Stimulated activated CD8-positive, alpha-beta memory T cell treated with anti-CD3 and anti-CD28 coated beads, Interleukin-12 subunit alpha, Interleukin-12 subunit beta, amount 100 ng/mL, for 24 hours (primary cell): Measurements from ENCODE around the gene FLT4.

Experiments used
- DNase-seq: peaks from one replicate; pipeline ENCODE4 v3.0.0-alpha.2; 2020; ENCODE audit errors: extremely low read depth

Gene FLT4

DNA sequence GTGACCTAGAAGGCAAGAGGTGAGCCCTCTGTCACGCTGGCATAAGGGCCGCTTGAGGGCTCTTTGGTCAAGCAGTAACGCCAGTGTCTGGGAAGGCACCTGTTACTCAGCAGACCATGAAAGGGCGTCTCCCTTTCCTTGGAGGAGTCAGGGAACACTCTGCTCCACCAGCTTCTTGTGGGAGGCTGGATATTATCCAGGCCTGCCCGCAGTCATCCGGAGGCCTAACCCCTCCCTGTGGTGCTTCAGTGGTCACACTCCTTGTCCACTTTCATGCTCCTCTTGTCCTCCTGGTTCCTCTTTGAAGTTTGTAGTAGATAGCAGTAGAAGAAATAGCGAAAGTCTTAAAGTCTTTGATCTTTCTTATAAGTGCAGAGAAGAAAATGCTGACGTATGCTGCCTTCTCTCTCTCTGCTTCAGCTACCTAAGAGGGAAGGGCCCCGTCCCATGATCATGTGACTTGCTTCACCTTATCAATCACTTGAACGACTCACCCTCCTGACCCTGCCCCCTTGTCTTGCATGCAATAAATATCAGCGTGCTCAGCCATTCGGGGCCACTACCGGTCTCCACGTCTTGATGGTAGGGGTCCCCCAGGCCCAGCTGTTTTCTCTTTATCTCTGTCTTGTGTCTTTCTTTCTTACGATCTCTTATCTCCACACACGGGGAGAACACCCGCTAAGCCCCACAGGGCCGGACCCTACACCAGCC lies 41.4 kb downstream of the FLT4 start:
- no peak for DNase-seq

DNA sequence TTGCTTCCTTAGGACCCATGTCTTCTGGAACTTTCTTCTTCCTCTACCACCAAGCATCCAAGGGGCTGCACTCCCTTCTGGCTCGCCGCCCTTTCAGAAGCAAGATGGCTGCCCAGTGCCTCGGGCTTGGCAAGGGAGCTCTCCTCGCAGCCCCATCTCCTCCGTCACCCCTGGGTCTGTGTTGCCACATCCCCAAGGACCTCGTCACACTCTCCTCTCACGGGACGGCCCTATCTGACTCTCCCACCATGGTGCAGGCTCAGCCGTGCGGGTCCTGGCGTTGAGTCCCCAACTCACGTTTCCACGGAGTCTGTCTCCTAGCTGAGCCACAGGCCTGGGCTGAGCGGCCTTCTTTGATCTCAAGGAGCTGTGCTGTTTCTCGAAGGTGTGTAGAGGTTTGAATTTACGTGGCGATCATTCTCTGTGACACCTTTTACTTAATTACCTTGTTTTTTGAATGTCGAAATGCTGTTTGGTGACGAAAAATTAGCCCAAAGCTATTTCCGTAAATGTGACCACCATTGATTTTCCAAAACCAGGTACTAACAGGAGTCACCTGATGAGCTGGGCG lies 43.1 kb downstream of the FLT4 start:
- no peak for DNase-seq

DNA sequence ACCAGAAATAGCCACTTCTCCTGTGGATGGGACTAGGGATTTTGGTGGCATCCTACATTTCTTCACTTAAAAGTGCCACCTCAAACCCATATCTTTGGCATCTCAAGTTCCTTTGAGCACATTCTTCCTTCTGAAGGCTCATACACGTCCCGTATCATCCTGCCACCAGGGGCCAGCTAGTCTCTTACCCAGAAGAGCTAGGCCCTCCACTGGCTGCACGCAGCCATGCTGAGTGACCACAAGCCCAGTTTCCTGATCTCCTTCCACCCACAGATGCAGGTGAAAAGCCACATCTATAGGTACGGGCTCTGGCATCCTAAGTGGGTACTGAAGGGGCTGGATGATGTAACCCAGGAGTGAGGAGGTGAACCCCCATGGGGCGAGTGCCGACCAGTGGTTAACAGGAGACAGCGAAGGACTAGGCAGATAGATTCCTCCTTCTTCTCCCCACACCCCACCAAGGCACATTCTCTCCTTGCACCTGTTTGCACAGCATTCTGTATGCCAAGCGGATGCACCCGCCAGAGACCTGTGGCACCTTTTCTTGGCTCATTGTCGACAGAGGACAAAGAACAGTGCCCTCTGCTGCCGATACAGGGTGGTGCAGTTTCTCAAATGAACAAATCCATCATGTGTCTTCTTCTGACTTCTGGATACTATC lies 43.7 kb downstream of the FLT4 start:
- peak; percentile 27 for DNase-seq

DNA sequence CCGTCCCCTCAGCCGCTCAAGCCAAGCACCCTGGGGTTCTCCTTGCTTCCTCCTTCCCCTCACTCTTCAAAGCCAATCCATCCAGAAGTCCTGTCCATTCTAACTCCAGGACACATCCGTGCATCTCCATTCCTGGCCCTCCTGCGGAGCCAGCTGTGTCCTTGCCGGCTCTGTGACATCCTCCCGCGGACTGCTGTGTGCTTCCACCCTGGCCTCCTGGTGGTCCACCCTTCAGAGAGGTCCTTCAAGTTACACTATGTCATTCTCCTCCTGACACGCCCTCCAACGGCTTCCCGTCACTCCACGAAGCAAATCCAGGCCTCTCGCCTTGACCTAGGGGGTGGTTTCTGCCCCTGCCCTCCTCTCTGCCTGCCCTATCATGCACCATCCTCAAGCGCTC lies 45.1 kb downstream of the FLT4 start:
- DNase-seq, result no peak

DNA sequence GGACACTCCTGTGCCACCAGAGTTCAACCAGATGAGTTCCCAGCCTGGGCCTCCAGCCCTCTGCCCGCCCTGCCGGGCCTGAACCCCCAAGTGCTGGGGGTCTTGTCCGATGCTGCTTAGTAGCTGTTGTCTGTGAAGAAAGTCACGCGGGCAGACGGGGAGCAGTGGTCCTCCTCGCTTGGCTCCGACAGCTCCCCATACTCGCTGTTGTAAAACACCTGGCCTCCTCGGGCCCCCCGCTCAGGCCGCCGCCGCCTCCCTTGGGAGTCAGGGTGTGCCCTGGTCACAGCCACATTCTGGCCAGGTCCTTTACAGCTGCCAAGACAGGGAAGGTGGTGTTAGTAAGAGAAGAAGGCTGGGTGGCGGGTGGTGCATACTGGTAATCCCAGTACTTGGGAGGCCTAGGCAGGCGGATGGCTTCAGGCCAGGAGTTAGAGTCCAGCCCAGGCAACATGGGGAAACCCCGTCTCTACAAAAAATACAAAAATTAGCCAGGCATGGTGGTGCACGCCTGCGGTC lies 46.3 kb downstream of the FLT4 start:
- DNase-seq, result no peak

DNA sequence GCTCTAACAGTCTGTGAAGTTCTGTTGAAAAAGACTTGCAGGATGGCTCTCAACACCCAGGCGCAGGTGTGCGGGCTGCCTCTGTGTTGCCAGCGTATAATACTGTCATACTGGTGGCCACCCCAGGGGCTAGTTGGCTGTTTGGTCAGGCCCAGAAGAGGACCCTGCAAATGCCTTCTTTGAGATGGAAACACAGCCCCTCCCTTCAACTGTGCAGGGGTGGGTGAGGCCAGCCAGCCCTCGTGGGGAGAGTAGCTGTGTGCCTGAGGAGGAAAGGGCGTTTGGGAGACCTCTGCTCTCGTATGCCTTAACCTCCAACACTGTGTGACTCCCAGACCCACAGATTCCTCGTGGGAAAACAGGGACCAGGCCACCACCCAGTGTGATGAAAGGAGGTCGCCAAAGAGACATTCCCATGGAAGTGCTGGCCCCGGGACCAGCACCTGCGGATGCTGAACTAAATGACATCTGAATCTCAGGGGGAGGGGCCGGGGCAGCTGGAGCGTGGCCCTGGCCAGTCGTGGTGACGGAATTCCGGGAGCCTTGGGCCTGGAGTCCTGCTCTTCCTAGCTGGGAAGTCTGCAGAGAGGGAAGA lies 46.8 kb downstream of the FLT4 start:
- DNase-seq, result no peak

DNA sequence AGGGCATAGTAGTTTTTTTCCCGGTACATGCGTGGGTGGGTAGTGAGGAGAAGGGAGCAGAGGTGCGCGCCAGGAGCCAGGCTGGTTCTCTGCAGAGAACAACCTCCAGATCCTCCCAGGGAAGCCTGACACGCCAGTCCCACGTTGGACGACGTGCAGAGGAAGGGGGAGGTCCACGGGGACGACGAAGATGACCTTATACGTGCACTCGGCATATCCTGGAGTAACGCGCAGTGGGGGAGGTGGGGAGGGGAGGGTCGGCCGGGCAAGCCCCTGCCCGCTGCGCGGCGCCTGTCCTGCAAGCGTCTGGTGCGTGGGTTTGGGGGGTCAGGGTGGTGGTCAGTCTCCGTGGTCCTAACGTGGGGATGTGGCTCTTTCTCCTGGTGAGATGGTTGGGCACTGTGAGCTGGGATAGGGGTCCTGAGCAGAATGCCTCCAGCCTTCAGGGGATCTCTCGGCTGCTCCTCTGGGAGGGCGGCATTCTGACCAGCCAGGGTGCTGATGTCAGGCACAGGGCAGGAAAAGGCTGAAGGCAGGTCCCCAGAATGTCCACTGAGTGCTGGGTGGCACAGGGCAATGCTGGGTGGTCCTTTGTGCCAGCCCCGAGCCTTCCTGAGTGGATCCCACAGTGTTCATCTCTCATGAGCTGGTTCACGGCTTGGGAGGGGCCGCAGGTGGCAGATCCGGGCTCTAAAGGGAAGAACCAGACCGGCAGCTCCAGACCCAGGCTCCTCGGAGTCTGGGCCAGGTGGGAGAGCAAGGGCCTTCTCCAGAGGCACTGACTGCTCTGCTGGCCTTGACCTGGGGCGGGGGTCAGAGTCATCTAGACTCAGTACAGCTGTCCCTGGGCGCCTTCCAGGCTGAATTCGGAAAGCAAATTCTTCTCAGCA lies 47.6 kb downstream of the FLT4 start:
- DNase-seq, result no peak

DNA sequence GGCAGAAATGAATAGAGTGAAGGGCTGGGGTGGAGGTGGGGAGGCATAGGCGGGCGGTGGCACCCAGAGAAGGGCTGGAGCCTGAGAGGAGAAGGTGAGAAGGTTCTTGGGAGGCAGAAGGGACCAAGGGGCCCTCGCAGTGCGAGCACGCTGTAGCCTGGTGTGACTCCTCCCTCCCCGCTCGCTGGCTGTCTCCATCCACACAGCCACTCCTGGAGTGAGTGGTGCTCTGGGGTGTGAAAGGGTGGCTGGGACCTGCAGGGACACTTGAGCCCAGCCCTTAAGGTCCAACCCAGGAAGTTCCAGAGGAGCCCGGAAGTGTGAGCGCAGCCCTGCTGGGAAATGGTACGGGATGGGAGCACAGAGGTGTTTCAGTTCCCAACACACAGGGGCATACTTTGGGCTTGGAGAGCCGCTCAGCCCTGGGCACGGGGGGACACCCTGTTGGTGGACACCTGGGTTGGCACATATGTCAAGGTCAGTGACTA lies 48.8 kb downstream of the FLT4 start:
- no peak for DNase-seq

DNA sequence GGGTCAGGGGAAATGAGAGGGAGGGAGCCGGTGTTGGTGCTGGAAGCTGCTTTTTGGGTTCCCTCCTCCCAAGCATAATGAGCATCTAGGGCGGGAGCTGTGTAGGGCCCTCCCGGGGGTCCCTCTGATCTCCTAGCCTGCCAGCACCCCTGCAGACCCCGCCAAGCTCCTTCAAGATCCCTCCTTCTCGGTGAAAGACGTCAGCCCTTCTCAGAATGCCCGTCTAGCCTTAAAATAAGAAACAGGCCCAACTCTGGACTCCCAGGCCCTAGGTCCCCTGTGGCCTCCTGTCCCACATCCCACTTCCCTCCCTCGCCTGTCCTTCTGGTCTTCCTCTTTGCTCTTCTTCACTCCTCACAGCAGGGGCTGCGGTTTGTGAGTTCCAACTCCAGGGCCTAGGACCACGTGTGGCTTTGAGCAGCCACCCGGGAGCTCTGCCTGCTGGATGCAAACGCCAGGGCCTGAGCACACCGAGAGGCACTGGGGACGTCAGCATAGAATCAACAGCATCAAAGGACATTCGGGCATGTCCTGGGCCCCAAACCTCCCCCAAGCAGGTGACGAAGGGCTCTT lies 49.3 kb downstream of the FLT4 start:
- DNase-seq, result no peak

DNA sequence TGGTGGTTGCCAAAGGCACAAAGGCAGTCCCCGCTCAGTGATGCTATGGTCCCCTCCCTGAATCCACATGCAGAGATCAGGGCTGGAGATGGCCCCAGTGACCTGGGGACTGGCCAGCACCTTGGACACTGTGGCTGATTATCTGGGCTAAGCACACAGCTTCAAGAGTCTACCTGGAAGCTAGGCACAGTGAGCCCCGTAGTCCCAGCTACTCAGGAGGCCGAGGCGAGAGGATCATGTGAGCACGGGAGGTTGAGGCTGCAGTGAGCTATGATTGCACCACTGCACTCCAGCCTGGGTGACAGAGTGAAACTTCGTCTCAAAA lies 49.8 kb downstream of the FLT4 start:
- DNase-seq, result no peak

DNA sequence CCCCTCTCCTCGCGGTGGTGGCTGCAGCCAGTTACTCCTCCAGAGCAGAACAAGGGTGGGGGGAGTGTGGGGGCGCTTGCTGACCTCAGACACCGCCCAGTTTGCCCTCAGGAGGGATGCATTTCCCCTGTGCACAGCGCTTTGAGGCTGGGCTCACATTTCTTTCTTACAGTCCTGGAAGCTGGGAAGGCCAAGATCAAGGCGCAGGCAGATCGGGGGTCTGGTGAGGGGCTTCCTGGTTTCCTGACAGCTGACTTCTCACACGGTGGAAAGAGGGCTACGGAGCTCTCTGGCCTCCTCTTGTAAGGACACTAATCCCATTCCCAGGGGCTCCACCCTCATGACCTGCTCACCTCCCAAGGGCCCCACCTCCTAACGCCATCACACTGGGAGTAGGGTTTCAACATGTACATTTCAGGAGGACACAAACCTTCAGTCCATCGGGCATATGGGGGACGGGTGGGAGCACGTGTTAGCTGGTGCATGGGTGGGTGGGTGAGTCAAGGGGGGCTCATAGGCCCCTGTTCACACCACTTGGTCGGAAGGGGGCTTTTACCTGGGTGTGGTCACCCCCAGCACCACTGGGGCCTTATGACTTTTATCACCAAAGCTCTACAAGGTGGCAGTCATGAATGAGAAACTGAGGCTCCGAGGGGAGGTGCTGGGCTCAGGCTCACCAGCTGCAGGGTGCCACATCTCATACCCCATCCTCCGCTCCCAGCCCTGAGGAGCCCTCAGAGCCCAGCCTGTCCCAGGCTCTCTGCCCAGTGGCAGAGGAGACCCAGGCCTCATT lies 50.4 kb downstream of the FLT4 start:
- no peak for DNase-seq

DNA sequence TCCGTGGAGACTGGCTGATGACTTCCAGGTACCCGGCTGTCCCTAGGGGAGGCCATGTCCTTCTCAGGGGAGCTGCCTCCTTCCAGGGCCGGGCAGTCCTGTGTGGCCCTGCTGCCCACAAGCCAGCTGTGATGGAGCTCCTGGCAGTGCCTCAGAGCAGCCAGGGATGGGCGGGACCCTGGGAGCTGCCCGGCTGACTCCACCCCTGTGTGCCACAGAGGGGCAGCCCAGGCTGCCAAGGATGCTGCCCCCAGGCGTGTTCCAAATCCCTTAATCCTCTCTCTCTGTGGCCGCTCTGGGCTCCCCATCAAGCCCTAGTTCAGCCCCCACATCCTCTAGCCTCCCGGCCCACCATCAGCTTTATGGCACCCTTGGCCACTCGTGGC lies 51.1 kb downstream of the FLT4 start:
- DNase-seq, result no peak

DNA sequence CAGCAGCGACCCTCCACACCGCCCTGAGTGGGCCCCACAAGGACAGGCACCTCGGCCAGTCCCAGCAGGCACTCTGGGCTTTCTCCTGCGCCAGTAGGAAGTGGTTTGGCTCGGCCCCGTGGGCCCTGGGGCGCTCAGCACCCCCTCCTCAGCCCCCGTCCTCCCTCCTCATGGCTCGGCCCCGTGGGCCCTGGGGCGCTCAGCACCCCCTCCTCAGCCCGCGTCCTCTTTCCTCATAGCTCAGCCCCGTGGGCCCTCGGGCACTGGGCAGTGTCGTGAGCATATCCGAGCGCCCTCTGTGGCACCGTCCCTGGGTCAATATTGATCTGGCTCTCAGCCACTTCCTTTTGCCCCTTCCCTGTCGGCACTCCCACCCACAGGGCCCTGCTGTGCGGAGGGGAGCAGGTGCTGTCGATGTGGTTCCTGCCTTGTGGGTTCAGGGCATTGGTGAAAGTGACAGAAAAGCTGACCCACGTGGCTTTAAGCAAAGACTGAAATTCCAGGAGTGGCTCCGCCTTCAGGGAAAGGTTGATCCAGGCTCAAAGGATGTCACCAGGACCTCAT lies 52.6 kb downstream of the FLT4 start:
- no peak for DNase-seq

DNA sequence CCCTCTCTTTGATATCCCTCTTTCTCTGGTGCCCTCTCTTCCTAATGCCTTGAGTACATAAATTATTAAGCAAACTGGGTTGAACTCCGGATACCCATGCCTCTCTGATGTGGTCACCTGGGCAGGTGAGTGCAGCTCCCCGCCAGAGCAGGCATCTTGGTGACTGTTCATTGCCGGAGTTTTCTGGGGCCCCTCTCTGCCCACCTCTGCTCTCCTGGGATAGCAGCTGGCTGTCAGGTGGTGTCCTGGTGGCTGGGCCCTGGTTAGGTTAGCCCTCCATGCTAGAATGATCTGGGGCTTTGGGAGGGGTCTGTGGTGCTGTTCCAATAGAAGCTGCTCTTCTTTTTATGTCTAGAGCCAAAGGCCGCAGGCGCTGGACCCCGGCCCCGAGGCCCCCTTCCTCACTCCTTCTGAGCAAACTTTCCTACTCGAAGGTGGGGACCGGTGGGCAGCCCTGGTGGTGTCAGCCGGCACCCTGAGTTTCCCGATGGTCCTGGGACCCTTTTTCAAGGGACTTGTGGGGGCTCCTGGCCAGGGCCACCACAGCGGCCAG lies 53.2 kb downstream of the FLT4 start:
- DNase-seq, result no peak

DNA sequence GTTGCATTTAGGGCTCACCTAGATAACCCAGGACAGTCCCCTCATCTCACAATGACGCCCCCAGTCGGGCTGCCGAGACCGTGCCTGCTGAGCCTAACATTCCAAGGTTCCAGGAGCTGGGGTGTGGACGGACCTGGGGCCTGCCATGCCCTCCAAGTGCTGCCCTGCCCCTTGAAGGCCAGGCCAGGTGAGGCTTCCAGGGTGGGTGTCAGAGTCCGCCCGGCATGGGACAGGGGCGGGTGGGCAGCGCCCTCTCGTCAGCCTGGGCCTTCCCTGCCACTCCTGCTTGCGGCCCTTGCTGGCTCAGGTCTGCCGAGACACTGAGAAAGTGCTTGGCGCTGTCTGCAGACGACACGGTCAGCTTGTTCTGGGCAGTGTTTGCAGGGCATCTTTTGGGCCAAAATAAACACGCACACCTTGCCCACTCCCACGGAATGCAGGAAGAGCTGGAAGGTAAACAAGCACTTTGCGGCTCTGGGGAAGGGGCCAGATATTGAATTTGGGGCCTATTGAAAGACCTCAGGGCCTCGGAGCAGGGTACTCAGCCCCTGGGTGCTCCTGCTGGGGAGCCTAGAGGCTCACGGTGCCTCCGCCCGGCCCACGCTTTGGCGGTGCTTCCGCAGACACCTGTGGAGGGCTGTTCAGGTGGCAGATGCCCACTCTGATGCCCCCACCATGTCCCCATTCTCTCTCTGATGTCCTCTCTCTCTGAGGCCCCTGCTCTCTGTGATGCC lies 53.9 kb downstream of the FLT4 start:
- no peak for DNase-seq

DNA sequence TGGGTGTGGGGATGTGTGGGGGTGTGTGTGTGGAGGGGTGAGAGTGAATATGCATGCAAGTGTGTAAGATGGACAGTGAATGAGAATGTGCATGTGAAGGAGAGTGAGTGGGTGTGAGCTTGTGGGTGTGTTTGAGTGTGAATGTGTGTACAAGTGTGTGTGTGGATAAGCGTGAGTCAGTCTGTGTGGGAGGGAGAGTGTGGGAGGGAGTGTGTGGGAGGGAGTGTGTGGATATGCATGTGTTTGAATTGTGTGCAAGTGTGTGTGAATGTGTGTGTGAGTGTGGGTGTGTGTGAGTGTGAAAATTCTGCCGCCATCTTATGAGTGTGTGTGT lies 54.4 kb downstream of the FLT4 start:
- DNase-seq, result no peak

DNA sequence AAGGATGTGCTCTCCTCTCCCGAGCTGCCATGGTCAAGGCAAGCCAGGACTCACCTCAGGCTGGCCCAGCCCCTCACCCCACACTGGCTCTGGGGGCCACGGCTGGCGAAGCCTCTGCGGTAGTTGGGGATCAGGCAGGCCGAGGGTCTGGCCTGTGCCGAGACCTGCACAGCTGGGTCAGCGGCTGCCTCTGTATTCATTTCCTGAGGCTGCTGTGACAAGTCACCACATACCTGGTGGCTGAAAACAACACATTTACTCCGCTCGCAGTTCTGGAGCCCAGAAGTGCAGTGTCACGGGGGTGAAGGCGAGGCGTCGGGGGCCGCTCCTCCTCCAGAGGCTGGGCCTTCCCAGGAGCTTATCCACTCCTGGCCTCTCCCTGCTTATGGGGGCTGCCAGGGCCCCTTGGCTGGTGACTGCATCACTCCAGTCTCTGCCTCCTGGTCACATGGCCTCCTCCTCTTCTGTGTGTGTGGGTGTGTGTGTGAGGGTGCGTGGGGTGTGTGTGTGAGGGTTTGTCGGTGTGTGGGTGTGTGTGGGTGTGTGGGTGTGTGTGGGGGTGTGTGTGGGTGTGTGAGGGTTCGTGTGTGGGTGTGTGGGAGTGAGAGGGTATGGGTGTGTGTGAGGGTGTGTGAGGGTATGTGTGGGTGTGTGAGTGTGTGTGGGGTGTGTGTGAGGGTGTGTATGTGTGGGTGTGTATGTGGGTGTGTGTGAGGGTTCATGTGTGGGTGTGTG lies 54.9 kb downstream of the FLT4 start:
- no peak for DNase-seq

DNA sequence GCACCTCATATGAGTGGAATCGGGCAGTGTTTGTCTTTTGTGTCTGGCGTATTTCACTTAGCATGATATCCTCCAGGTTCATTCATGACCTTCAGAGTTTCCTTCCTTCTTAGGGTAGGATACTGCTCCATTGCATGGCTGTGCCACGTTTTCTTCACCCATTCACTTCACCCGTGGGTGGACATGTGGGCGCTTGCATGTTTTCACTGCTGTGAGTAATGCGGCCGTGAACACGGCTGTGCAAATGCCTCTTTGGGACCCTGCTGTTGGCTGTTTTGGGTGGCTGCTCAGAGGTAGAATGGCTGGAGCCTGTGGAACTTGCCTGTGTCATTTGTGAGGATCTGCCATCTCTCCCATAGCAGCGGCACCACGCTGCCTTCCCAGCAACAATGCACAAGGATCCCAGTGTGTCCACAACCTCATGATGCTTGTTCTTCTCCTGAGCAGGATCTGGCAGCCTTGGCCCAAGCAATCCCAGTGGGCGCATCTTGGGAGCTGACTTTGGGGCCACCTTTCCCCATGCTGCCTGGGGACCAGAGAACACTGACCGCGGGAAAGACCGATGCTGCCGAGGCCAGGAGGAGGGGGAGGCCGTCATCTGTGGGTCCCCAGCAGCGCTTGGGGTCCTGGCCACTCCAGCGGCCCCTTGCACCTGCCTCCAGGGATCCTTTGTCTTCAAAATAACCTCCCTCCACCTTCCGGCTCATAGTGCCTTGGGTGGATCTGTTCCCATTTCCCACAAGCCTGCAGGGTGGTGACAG lies 55.8 kb downstream of the FLT4 start:
- no peak for DNase-seq
